A172 (cell line): Measurements from ENCODE around the gene WFDC10B. TPM values are rescaled to one million over a fixed set of nuclear protein-coding genes. Genes with fewer than 3 reads are reported as not detected.
"Not testable (repeated sequence)": the region's sequence is repeated elsewhere in the genome, so short reads cannot be mapped to it uniquely, and the experiment has no call there.

Experiments used
- DNase-seq: peaks from one replicate; pipeline ENCODE4 v3.0.0-alpha.2; 2015; ENCODE audit warnings: low spot score
- total RNA-seq: library from RNA; depleted of rRNA; stranded (reverse); fragments of >200 nt; shearing (Covaris generic); gene quantifications from 2 replicates; pipeline ENCODE4 v1.2.3, GENCODE V29; 2014; rRNA removed

The WFDC10B gene
- 0.98 TPM in 1 of 2 replicates, not detected in the other for total RNA-seq

DNA sequence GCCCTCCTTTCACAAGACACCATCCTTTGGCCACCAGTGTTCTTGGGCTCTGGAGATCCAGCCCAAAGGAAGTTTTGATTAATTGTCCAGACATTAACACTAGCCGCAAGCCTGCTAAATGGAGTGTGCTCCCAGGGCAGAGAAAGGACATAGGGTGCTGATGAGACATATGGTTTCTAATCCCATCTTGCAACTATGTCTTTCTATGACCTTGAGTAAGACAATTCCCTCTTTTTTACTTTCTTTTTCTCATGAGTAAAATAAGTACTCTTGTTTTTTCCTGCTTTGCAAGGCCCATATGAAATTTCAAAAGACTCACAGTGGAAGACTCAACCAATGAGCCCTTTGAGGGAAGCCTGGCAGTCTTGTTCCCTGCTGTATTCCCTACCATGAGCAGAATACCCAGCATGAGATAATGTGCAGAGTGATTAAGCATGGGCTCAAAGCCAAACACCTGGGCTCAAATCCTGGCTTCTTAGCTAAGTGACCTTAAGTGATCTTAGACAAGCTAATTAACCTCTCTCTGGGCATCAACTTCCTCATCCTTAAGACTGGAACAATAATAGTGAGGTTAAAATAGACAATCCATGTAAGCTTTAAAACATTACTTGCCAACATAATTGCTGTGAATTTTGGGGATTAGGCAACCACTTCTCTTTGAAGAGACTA lies at the start of gene WFDC10B:
TSS of gene WFDC10B (minus strand) at position 51 of the 669 bp plus-strand sequence. CDS start 19,027 bp downstream, outside the sequence.
- peak; percentile 61 for DNase-seq

GRCh38 chr20:45752746-45753145 lies 47.9 kb upstream of the WFDC10B start:
- peak; percentile 6 for DNase-seq

DNA sequence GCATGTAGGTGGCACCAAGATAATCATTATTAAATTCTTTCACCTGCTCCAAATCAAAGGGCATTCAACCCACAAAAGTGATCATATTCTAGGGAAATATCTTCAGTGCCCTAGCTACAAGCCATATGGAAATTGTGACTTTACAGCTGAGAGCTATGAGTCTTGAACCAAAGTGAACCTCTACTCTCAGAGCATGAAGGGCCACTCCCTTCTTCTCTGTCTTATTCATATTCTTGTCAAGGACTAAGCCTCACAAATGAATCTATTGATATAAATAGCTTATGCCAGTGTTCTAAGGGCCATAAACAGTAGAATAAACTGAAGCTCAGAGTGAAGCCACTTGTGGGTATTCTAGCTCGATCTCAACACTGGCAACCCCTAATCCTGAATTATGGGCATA lies 46.9 kb upstream of the WFDC10B start:
- no peak for DNase-seq

DNA sequence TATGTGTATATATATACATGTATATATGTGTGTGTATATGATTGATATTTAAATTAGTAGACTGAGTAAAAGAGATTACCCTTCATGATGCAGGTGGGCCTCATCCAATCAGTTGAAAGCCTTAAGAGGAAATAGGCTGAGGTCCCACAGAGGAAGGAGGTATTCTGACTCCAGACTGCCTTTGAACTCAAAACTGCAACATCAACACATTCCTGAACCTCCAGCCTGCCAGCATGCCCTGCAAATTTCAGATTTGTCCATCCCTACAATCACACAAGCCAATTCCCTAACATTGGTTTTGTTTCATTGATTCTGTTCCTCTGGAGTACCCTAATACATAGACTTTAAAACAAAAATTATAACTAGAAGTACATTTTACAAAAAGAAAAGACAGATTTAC lies 40.2 kb upstream of the WFDC10B start:
- no peak for DNase-seq

GRCh38 chr20:45742596-45742995 lies 37.8 kb upstream of the WFDC10B start:
- no peak for DNase-seq

GRCh38 chr20:45735988-45736387 lies 31.2 kb upstream of the WFDC10B start:
- no peak for DNase-seq

DNA sequence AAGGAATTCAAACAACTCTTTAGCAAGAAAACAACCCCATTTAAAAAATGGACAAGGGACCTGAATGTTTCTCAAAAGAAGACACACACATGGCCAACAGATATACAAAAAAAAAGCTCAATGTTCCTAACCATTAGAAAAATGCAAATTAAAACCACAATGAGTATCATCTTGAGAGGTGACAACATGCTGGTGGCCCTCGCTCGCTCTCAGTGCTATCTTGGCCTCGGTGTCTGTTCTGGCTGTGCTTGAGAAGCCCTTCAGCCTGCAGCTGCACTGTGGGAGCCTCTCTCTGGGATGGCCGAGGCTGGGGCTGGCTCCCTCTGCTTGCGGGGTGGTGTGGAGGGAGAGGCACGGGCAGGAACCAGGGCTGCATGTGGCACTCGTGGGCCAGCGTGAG lies 30.7 kb upstream of the WFDC10B start:
- DNase-seq = no peak

DNA sequence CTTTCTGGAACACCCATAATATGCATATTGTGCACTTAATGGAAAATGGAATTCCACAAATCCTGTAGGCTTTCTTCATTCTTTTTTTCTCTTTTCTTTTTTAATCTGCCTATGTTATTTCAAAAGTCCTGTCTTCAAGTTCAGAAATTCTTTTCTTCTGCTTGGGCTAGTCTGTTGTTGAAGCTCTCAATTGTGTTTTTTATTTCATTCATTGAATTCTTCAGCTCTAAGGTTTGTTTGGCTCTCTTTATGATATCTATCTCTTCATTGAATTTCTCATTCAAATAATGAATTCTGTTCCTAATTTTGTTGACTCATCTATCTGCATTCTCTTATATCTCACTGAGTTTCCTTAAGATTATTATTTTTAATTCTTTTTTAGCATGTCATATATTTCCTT lies 27.4 kb upstream of the WFDC10B start:
- DNase-seq = no peak

- DNase-seq = peak; percentile 8
Measured at GRCh38 chr20:45727044-45727443, 22.2 kb upstream of the WFDC10B start.

DNA sequence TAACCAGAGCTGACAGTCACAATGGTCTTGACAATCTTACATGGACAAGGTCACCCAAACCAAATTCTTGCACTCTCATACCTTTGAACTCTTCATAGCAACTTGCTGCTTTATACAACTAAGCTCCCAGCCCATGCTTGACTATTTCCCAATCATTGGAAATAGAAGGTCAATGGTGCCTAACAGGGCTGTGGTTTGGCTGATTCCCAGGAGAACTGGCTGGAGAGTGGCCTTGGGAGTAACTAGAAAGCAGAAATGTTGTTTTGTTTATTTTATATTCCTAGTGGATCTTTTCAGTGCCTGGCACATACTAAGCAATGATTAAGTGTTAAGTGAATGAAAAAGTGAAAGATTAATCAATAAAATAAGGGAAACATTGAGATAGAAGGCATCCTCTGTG lies 20.3 kb upstream of the WFDC10B start:
- DNase-seq = no peak

- no peak for DNase-seq
Measured at GRCh38 chr20:45722047-45722446, 17.2 kb upstream of the WFDC10B start, which contains the start of gene SPINT4. TSS of gene SPINT4 (plus strand) at chr20:45722347. CDS start at chr20:45722368, 21 bp downstream.

GRCh38 chr20:45716141-45716688 lies 11.4 kb upstream of the WFDC10B start:
- not testable (repeated sequence) for DNase-seq

DNA sequence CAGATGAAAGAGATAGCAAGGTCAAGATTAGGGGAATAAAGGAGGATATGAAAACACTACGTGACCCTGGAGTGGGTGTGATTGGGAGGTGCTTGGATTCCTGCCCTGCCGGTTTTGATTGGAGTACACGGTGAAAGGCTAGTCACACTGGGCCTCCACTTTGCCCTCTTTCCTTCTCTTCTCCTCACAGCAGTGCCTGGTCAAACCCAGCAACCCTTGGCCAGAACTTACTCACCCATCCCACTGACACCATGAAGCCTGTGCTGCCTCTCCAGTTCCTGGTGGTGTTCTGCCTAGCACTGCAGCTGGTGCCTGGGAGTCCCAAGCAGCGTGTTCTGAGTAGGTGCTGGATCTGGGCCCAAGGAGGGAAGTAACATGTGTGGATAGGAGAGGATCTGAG lies 2.9 kb downstream of the WFDC10B start, which contains the start of gene WFDC13:
TSS of gene WFDC13 (plus strand) at position 166 of the 400 bp plus-strand sequence. CDS start at position 252, 86 bp downstream.
- DNase-seq = no peak

GRCh38 chr20:45701104-45701503 lies 3.7 kb downstream of the WFDC10B start:
- DNase-seq = no peak

DNA sequence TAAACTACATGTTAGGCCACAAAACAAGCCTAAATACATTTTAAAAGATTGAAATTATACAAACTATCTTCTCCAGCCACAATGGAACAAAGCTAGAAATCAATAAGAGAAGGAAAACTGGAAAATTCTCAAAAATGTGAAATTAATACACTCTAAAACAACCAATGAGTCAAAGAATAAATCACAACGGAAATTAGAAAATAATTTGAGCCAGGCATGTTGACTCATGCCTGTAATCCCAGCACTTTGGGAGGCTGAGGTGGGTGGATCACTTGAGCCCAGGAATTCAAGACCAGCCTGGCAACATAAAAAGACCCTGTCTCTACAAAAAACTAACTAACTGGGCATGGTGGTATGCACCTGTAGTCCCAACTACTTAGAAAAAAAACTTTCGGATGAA lies 9.3 kb downstream of the WFDC10B start:
- DNase-seq = no peak

GRCh38 chr20:45693346-45693745 lies 11.5 kb downstream of the WFDC10B start:
- not testable (repeated sequence) for DNase-seq

DNA sequence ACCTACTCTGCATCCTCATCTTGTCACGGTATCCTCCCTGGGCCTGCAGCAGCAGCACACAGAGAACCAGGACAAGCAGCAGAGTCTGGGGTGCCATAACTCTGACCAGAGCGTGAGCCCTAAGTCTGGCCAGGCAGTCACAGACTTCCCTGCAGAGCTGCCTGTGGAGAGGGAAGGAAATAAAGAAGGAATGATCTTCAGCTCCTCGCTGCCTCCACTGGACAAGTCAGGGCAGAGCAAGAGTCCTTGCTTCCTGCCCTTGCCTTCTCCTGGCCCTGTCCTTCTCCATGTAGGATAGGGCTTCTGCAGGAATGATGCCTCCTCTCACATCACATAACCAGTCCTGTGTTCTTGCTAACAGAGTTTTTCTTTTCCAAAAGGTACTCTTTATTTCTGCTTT lies 18.9 kb downstream of the WFDC10B start:
- peak; percentile 5 for DNase-seq

GRCh38 chr20:45679650-45680049 lies 25.2 kb downstream of the WFDC10B start:
- DNase-seq = no peak

DNA sequence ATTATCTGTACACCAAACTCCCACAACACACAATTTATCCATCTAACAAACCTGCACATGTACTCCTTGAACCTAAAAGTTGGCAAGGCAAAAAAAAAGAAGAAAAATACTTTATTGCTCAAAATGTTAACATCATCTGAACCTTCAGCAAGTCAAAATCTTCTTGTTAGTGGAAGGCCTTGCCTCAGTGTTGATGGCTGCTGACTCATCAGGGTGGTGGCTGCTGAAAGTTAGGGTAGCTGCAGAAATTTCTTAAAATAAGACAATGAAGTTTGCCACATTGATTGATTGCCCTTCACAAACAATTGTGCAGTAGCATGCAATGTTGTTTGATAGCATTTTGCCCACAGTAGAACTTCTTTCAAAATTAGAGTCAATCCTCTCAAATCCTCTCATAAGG lies 32.1 kb downstream of the WFDC10B start:
- DNase-seq = no peak

DNA sequence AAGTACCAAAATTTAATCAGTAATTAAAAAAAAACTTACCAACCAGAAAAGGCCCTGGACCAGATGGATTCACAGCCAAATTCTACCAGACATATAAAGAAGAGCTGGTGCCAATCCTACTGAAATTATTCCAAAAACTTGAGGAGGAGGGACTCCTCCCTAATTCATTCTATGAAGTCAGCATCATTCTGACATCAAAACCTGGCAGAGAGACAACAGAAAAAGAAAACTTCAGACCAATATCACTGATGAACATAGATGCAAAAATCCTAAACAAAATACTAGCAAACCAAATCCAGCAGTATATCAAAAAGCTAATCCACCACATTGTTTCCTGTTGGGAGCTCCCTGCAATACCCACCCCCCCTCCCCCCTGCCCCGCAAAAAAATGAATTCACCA lies 34.7 kb downstream of the WFDC10B start, which contains the start of gene WFDC11:
TSS of gene WFDC11 (minus strand) at position 101 of the 400 bp plus-strand sequence. CDS start 19,639 bp downstream, outside the sequence.
- no peak for DNase-seq

DNA sequence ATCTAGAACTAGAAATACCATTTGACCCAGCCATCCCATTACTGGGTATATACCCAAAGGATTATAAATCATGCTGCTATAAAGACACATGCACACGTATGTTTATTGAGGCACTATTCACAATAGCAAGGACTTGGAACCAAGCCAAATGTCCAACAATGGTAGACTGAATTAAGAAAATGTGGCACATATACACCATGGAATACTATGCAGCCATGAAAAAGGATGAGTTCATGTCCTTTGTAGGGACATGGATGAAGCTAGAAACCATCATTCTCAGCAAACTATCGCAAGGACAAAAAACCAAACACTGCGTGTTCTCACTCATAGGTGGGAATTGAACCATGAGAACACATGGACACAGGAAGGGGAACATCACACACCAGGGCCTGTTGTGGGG lies 47.8 kb downstream of the WFDC10B start:
- DNase-seq = not testable (repeated sequence)

- not testable (repeated sequence) for DNase-seq
Measured at GRCh38 chr20:45651726-45652125, 53.1 kb downstream of the WFDC10B start.

DNA sequence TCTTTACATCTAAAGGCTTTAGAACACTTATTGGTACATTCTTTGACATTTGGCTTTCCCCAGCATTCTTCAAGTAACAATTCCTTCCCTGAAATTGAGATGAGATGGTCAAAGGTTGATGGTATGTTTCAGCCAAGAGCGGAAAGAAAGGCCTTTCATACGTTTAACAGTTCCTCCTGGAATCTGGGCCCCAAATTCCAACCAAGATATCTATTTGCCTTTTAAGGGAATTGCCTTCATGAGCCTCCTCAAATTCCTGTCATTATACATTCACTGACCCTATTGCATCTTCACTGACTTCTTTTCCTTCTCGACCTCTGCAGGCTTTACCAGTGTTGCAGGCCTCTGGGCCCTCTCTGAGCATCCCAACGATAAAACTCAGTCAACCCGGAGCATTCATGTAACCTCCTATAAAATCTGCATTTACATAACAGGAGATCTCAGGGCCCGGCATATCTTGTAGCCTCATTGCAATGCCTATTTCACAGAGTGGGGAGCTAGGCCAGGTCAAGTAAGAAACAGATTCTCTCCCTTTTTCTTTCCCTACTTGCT lies 55.4 kb downstream of the WFDC10B start:
- DNase-seq = no peak
